GM23248 (cell line): ENCODE measurements around the gene RPS19BP1.

Source experiments
- EZH2 ChIP-seq: fragments of 200-600 bp; sonication (generic); IDR thresholded peaks from 2 replicates; pipeline ENCODE4 v1.6.1; 2018; ENCODE audit warnings: antibody characterized with exemption, mild to moderate bottlenecking; ENCODE audit not compliant: insufficient read depth, poor library complexity, severe bottlenecking
- EZH2phosphoT487 ChIP-seq: fragments of 200-600 bp; sonication (generic); IDR thresholded peaks from 2 replicates; pipeline ENCODE4 v1.6.1; 2018; ENCODE audit warnings: antibody characterized with exemption, moderate library complexity, mild to moderate bottlenecking, low read depth; ENCODE audit not compliant: insufficient read depth

DNA sequence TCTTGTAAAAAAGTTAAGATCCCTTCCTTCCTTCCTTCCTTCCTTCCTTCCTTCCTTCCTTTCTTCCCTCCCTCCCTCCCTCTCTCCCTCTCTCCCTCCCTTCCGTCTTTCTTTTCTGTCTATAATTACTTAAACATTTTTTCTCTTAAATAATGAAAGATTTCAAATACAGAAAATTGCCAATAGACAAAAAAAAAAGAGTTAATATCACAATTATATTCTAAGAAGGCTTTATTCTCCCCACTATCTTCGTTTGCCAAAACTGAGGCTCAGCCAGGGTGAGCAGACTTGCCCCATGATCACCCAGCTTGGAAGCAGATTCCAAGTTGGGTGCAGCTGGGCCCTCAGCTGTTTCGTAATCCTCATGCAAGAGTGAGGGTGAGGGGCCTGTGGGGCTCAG is 37.7 kb upstream of the RPS19BP1 start:
- TF ChIP-seq EZH2: no peak
- TF ChIP-seq EZH2phosphoT487: no peak
